ENCODE measurements around the gene ELK1.
"Not testable (repeated sequence)": the region's sequence is repeated elsewhere in the genome, so short reads cannot be mapped to it uniquely, and the experiment has no call there.

Gene ELK1

GRCh38 chrX:47612418-47612817 is 37.9 kb downstream of the ELK1 start:
- no peak for DNase-seq
- no peak for ATAC-seq (replicated peaks)
- H3K27ac Mint-ChIP-seq, result no peak overlapping the region
- no peaks in the 10 kb centered on the region for H3K9me3 Mint-ChIP-seq
- H3K4me1 Mint-ChIP-seq, result peaks cover 4 to 9% of the 10 kb centered on the region in 2 donors
- peaks cover 18 to 22% of the 10 kb centered on the region in 2 donors for H3K27me3 Mint-ChIP-seq
- no peaks in the 10 kb centered on the region for H3K36me3 Mint-ChIP-seq
- H3K4me3 Mint-ChIP-seq, result no peak overlapping the region

DNA sequence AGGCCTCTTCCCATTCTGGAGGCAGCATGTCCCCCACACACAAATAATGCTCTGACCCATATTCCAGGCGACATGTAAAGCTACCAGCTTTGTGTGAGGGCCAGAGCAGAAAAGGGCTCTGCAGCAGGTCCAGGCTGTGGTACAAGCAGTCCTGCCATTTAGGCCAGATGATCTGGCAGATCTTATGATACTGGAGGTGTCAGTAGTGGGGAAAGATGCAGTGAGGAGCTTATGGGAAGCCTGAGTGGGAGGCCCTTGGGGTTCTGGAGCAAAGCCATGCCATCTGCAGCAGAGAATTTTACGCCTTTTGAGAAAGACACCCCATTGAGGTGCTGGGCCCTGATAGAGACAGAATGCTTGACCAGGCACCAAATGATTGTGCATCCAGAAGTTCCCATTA is 38.4 kb downstream of the ELK1 start:
- no peak for ATAC-seq (replicated peaks)
- no peaks in the 10 kb centered on the region for H3K36me3 Mint-ChIP-seq

GRCh38 chrX:47611489-47611888 is 38.9 kb downstream of the ELK1 start:
- Mint-ChIP-seq H3K4me3 (no peak overlapping the region), H3K9me3 (no peaks in the 10 kb centered on the region), H3K36me3 (no peaks in the 10 kb centered on the region), H3K27me3 (peaks cover 17 to 21% of the 10 kb centered on the region in 2 donors), H3K27ac (no peak overlapping the region), H3K4me1 (peaks cover 4 to 9% of the 10 kb centered on the region in 2 donors)
- DNase-seq (no peak), ATAC-seq (replicated peaks) (no peak)

More for the DNA sequence above, 38.4 kb downstream of the ELK1 start:
- no peaks in the 10 kb centered on the region for H3K9me3 Mint-ChIP-seq
- H3K27me3 Mint-ChIP-seq, result peaks cover 17 to 21% of the 10 kb centered on the region in 2 donors
- no peak for DNase-seq
- no peak overlapping the region for H3K4me3 Mint-ChIP-seq
- no peak overlapping the region for H3K27ac Mint-ChIP-seq
- H3K4me1 Mint-ChIP-seq, result peaks cover 4 to 9% of the 10 kb centered on the region in 2 donors

DNA sequence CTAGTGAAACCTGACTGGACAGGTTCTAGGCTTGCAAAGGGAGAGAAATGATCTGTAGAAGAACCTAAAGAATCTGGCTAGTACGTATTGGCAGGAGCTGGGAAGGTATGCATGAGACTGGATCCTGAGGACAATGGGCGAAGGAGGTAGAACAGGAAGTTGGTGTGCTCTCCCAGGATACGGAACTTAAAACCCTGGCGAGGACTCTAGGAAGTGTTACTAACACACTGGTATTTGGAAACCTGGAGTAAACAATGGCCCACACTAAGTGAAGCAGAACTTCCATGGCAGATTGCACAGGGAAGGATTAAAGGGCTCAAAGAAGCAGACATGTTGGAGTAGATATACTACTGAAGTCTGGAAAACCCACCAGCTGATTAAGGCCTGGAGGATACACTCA is 39.9 kb downstream of the ELK1 start:
- Mint-ChIP-seq H3K4me1 (peaks cover 4 to 9% of the 10 kb centered on the region in 2 donors), H3K36me3 (no peaks in the 10 kb centered on the region), H3K4me3 (no peak overlapping the region), H3K27ac (no peak overlapping the region), H3K27me3 (peaks cover 17 to 21% of the 10 kb centered on the region in 2 donors), H3K9me3 (no peaks in the 10 kb centered on the region)
- no peak for DNase-seq
- no peak for ATAC-seq (replicated peaks)

DNA sequence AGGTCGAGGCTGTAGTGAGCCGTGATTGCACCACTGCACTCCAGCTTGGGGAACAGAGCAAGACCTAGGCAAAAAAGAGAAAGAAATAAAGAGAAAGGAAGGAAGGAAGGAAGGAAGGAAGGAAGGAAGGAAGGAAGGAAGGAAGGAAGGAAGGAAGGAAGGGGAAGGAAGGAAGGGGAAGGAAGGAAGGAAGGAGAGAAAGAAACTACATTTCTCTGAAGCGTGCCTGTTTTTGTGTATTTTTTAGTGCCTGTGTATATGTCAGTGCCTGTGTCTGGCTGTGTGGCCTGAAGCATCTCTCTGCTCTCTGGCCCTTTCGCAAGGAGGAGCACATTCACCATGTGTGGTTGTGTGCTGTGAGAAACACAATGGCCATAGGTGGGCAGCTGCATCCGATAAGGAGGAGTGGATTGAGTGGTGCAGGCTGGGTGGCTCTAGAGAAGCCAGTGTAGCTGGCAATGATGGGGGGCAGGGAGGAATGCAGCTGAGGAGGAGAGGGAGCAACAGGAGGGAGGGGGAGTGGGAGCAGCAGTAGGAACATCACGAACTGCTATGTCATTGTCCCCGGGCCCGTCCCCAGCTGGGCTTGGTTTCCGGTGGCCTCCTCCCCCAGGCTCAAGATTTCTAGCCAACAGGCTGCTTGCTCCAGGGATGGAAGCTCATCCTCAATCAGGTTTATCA is 42.1 kb downstream of the ELK1 start:
- Mint-ChIP-seq H3K4me3 (no peak overlapping the region), H3K36me3 (no peaks in the 10 kb centered on the region), H3K27ac (no peak overlapping the region), H3K27me3 (peaks cover 11 to 12% of the 10 kb centered on the region in 2 donors), H3K9me3 (no peaks in the 10 kb centered on the region), H3K4me1 (peaks cover 4 to 9% of the 10 kb centered on the region in 2 donors)
- no peak for DNase-seq
- ATAC-seq (replicated peaks), result peak in 1 of 2 donors; percentile 25

DNA sequence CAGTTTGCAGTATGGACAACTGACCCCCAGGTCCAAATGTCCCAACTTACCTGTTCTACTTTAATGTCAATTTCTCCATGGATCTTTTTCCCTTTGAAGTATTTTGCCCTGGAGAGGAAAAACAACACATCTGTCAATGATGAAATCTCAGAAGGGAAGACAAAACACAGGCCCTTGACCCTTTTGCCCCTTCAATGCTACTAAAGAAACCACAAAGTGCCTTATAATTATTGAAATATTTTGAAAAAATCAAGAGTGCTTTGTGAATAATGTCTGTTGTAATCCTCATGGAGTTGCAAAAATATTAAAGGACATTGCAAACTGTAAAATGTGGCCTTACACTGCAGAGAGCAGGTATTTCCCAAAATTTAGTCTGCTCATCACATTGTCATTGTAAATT is 43.3 kb downstream of the ELK1 start:
- H3K4me1 Mint-ChIP-seq, result peaks cover 4 to 9% of the 10 kb centered on the region in 2 donors
- no peaks in the 10 kb centered on the region for H3K9me3 Mint-ChIP-seq
- ATAC-seq (replicated peaks) (no peak), DNase-seq (no peak)
- no peak overlapping the region for H3K27ac Mint-ChIP-seq
- peaks cover 8% of the 10 kb centered on the region in 2 donors for H3K27me3 Mint-ChIP-seq
- no peak overlapping the region for H3K4me3 Mint-ChIP-seq
- no peaks in the 10 kb centered on the region for H3K36me3 Mint-ChIP-seq

DNA sequence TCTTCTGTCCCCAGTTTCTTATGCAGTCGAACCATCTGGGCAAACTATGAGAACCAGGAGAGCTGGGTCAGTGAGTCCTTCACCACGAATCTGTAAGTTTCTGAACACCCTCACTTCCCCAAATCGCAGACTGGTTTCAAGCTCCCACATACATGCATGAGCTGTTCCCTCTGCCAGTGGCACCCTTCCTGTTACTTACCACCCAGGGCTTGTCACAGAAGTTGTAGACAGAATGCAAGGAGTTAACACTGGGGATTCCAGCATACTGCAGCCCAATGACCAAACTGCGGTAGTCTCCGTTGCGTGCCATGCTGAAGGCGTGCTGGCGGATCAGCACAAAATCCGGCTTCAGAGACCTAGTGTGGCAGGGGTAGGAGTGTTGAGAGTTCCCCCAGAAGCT is 45.3 kb downstream of the ELK1 start:
- DNase-seq (no peak), ATAC-seq (replicated peaks) (peak; percentile 52 to 57)
- peaks cover 4 to 9% of the 10 kb centered on the region in 2 donors for H3K4me1 Mint-ChIP-seq
- H3K27me3 Mint-ChIP-seq, result peaks cover 4 to 7% of the 10 kb centered on the region in 2 donors
- H3K9me3 Mint-ChIP-seq, result peaks cover 0 to 8% of the 10 kb centered on the region in 2 donors
- H3K4me3 Mint-ChIP-seq, result no peak overlapping the region
- no peaks in the 10 kb centered on the region for H3K36me3 Mint-ChIP-seq
- no peak overlapping the region for H3K27ac Mint-ChIP-seq

GRCh38 chrX:47603125-47603524 is 47.2 kb downstream of the ELK1 start:
- H3K27ac Mint-ChIP-seq; H3K4me1 Mint-ChIP-seq; H3K36me3 Mint-ChIP-seq; DNase-seq; H3K4me3 Mint-ChIP-seq; H3K27me3 Mint-ChIP-seq; ATAC-seq (replicated peaks): not testable (repeated sequence)
- H3K9me3 Mint-ChIP-seq, result peaks cover 0 to 14% of the 10 kb centered on the region in 2 donors

GRCh38 chrX:47597222-47597621 is 53.1 kb downstream of the ELK1 start:
- Mint-ChIP-seq H3K36me3 (peaks cover 0 to 4% of the 10 kb centered on the region in 2 donors), H3K4me3 (no peak overlapping the region), H3K27ac (no peak overlapping the region), H3K4me1 (no peaks in the 10 kb centered on the region), H3K27me3 (no peaks in the 10 kb centered on the region), H3K9me3 (peaks cover 5 to 22% of the 10 kb centered on the region in 2 donors)
- DNase-seq, result no peak
- ATAC-seq (replicated peaks), result no peak

DNA sequence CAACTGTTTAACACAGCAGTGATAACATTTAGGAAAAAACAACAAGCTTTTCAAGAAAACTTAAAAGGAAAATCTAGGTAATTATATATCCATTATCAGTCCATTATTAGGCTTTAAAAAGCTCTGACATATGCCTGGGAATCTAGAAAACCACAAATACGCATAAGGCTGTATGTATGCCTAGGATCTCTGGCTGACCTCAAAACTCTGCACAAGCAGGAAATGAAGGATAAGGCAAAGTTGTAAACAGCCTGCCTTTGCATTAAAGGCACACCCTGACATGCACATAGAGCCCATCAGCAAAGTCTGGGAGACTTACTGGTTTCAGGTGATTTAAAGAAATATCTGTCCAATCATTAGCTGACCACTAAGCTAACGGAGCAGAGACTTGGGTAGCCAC is 54.1 kb downstream of the ELK1 start:
- peaks cover 5 to 22% of the 10 kb centered on the region in 2 donors for H3K9me3 Mint-ChIP-seq
- DNase-seq, result no peak
- no peaks in the 10 kb centered on the region for H3K27me3 Mint-ChIP-seq
- H3K36me3 Mint-ChIP-seq, result peaks cover 0 to 4% of the 10 kb centered on the region in 2 donors
- no peak for ATAC-seq (replicated peaks)
- no peak overlapping the region for H3K4me3 Mint-ChIP-seq
- no peaks in the 10 kb centered on the region for H3K4me1 Mint-ChIP-seq
- no peak overlapping the region for H3K27ac Mint-ChIP-seq

- DNase-seq, result no peak
- no peaks in the 10 kb centered on the region for H3K4me1 Mint-ChIP-seq
- H3K4me3 Mint-ChIP-seq, result no peak overlapping the region
- no peak for ATAC-seq (replicated peaks)
- peaks cover 5 to 20% of the 10 kb centered on the region in 2 donors for H3K9me3 Mint-ChIP-seq
- peaks cover 0 to 4% of the 10 kb centered on the region in 2 donors for H3K36me3 Mint-ChIP-seq
- H3K27me3 Mint-ChIP-seq, result no peaks in the 10 kb centered on the region
- no peak overlapping the region for H3K27ac Mint-ChIP-seq
Observed at GRCh38 chrX:47595716-47596251, 54.6 kb downstream of the ELK1 start.

GRCh38 chrX:47593522-47593921 is 56.8 kb downstream of the ELK1 start:
- no peak for DNase-seq
- H3K36me3 Mint-ChIP-seq, result peaks cover 0 to 4% of the 10 kb centered on the region in 2 donors
- no peaks in the 10 kb centered on the region for H3K4me1 Mint-ChIP-seq
- H3K4me3 Mint-ChIP-seq, result no peak overlapping the region
- H3K27ac Mint-ChIP-seq, result no peak overlapping the region
- H3K27me3 Mint-ChIP-seq, result no peaks in the 10 kb centered on the region
- ATAC-seq (replicated peaks), result no peak
- H3K9me3 Mint-ChIP-seq, result peaks cover 5 to 9% of the 10 kb centered on the region in 2 donors

DNA sequence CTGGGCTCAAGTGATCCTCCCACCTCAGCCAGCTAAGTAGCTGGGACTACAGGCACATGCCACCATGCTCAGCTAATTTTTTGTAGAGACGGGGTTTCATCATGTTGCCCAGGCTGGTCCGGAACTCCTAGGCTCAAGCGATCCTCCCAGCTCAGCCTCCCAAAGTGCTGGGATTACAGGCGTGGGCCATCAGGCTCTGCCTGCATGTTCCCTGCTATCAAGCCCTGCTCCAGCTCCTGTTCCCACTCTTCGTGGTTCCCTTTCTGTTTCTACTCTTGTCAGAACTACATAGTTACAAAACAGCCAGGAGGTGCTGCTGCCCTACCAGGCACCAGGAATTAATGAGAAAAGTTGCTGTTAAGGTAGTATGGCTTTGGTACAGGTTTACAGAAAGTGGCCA is 59.4 kb downstream of the ELK1 start:
- no peaks in the 10 kb centered on the region for H3K9me3 Mint-ChIP-seq
- peaks cover 0 to under 1% of the 10 kb centered on the region in 2 donors for H3K27me3 Mint-ChIP-seq
- H3K36me3 Mint-ChIP-seq, result no peaks in the 10 kb centered on the region
- ATAC-seq (replicated peaks) (no peak), DNase-seq (no peak)
- H3K27ac Mint-ChIP-seq, result no peak overlapping the region
- no peak overlapping the region for H3K4me3 Mint-ChIP-seq
- no peaks in the 10 kb centered on the region for H3K4me1 Mint-ChIP-seq

DNA sequence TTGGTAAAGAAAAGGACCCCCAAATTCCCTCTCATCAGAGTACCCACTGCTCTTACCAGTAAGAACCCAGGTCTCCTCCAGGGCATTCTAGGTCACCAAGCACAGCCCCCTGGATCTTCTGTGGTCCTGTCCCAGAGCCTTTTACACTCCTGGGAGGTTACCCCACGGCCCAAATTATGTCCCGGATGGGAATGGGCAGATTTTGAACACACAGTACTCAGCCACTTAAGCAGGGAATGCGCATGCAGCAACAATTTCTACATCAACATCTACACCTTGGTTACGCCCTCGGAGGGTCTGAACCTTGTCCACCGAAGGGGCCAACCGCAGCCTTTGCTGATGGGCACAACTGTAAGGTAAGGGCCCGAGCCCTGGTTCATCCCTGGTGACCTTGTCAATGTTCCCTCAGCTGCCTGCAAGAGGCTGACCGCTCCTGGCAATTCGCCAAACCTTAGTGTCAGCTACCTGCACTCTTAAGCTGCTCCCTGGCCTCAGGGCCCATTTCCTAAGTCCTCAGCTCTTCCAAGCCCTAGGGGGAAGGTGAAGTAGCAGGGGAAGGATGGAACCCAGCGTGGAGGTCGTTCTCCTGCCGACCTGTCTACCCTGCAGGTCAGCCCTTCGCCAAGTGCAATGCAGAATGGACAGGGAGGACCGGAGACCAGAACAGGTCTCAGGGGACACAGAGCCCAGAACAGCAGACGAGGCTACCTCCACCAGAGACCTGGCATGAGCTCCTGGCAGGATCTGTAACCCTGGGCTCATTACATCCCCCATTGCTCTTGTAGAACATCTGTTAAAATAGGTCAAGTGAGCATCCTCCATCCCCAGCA is 62.2 kb downstream of the ELK1 start:
- H3K27me3 Mint-ChIP-seq, result peaks cover 0 to 10% of the 10 kb centered on the region in 2 donors
- no peak for ATAC-seq (replicated peaks)
- H3K4me1 Mint-ChIP-seq, result peaks cover 6 to 9% of the 10 kb centered on the region in 2 donors
- H3K36me3 Mint-ChIP-seq, result peaks cover 1 to 6% of the 10 kb centered on the region in 2 donors
- no peak for DNase-seq
- H3K9me3 Mint-ChIP-seq, result no peaks in the 10 kb centered on the region
- H3K4me3 Mint-ChIP-seq, result no peak overlapping the region
- H3K27ac Mint-ChIP-seq, result no peak overlapping the region

All from stimulated activated naive B cell treated with anti-CD40 and anti-IgM and Interleukin-4, amounts not matched to agents 10 μg/mL and 1 μg/mL and 100 μg/mL, for 72 hours (primary cell).